ENCODE results near the gene OR10K2.
"Not testable (repeated sequence)": the region's sequence is repeated elsewhere in the genome, so short reads cannot be mapped to it uniquely, and the experiment has no call there.

OR10K2 gene, protein sequence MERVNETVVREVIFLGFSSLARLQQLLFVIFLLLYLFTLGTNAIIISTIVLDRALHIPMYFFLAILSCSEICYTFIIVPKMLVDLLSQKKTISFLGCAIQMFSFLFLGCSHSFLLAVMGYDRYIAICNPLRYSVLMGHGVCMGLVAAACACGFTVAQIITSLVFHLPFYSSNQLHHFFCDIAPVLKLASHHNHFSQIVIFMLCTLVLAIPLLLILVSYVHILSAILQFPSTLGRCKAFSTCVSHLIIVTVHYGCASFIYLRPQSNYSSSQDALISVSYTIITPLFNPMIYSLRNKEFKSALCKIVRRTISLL

GRCh38 chr1:158426137-158426536 lies at the start of gene OR10K2:
Gene OR10K2, minus strand, starts transcription at chr1:158426237. Its CDS starts 5,371 bp downstream, at chr1:158420866.
- no peak for DNase-seq (ENCODE audit: low read depth)

DNA sequence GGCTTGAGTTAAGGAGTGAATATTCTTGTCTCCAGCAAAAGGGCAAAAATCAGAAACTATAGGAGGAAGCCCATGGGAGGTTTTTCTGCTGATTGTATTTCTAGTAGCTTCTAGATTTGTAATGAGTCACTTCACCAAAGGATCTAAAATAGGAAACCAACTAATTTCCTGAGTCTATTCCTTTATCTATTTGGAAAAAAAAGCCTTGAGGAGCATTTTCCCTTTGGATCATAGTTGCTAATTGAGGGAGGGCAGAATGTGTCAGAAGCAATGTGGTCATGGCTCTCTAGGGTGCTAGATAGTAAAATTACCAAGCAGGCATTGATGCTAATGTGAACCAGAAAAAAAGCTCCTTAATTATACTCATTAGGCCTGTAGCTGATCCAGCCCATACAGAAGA lies 45.9 kb upstream of the OR10K2 start, which contains the start of gene OR10R2:
Gene OR10R2 (plus strand): TSS at position 301 of the 400 bp plus-strand sequence. CDS start 106 bp downstream, outside the sequence.
- no peak for DNase-seq (ENCODE audit: low read depth)

GRCh38 chr1:158461534-158461933 lies 35.5 kb upstream of the OR10K2 start, which contains the start of gene OR10K1:
Gene OR10K1, plus strand, starts transcription at chr1:158461834. Its CDS starts 3,728 bp downstream, at chr1:158465562.
- DNase-seq (ENCODE audit: low read depth) = no peak

- no peak for DNase-seq (ENCODE audit: low read depth)
Measured at GRCh38 chr1:158458263-158458662, 32.2 kb upstream of the OR10K2 start.

- no peak for DNase-seq (ENCODE audit: low read depth)
Measured at GRCh38 chr1:158457246-158457645, 31.2 kb upstream of the OR10K2 start.

DNA sequence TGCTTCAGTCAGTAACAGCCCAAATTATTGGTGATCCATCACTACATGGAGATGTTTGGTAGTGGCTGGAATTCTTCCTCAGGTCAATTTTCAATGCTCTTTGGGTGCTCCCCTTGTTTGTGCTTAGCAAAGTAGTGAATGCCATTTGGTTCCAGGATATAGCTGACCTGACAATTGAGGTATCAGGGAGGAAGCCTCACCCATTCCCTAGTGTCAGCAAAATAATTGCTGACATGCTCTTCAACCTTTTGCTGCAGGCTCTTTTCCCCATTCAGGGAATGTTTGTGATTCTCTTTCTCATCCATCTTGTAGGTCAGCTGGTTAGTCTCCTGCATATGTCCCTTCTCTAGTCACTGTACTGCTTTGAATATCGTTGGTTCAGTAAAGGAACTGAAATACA lies 28.5 kb upstream of the OR10K2 start:
- DNase-seq (ENCODE audit: low read depth) = no peak

DNA sequence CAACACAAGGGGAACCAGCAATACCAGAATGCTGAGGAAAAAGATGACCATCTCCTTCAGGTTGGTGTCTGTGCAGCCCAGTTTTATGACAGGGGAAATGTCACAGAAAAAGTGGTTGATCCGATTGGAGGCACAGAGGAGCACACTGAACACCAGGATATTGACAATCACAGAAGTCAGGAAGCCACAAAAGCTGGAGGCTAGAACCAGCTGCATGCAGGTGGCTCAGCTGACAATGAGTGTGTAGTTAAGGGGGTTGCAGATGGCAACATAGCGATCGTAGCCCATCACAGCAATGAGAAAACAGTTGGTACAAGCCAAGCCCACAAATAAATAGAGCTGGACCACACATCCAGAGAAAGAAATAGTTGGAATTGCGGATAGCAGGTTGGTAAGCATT lies 19.3 kb upstream of the OR10K2 start:
- DNase-seq (ENCODE audit: low read depth) = no peak

GRCh38 chr1:158434741-158435140 lies 8.7 kb upstream of the OR10K2 start:
- DNase-seq (ENCODE audit: low read depth) = no peak

DNA sequence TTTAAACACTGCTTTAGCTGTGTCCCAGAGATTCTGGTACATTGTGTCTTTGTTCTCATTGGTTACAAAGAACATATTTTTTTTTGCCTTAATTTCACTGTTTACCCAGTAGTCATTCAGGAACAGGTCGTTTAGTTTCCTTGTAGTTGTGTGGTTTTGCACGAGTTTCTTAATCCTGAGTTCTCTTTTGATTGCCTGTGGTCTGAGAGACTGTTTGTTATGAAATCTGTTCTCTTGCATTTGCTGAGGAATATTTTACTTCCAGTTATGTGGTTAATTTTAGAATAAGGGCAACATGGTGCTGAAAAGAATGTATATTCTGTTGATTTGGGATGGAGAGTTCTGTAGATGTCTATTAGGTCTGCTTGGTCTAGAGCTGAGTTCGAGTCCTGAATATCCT lies 4.1 kb upstream of the OR10K2 start:
- DNase-seq (ENCODE audit: low read depth) = not testable (repeated sequence)

- no peak for DNase-seq (ENCODE audit: low read depth)
Measured at GRCh38 chr1:158425027-158425426, 1.0 kb downstream of the OR10K2 start.

DNA sequence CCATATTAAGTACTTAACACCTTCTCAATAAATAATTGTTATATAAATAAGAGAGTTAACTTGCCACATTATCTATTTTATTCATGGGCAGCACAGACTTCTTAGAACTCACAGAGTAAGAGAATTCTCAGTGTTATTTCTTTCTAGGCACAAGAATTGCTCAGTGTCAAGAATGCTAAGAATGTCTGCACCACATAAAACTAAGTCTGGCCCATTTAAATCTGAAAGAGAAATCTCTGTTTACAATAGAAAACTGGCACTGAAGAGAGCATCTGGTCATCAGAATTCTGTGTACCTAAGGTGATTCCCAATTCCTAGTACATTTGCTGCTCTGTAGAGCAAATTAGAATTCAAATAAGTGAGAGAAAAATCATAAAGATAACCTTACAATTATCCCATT lies 3.8 kb downstream of the OR10K2 start:
- DNase-seq (ENCODE audit: low read depth) = no peak

DNA sequence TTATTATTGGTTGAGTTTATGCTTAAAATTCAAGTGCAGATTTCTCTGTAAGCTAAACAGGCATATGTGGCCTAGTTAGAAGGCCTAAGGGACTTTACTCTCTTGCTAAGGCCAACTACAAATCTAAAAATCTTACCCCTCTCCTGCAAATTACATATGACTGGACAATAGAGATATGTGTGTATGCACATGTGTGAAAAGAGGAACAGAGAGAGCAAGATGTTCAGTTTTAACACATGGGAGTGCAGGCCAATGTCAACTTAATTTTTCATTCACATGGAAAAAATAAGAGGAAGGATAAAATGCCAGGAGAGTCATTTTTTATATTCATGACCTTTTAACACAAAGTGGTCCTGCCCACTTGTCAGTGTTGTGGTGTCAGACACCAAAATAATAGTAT lies 8.5 kb downstream of the OR10K2 start:
- no peak for DNase-seq (ENCODE audit: low read depth)

DNA sequence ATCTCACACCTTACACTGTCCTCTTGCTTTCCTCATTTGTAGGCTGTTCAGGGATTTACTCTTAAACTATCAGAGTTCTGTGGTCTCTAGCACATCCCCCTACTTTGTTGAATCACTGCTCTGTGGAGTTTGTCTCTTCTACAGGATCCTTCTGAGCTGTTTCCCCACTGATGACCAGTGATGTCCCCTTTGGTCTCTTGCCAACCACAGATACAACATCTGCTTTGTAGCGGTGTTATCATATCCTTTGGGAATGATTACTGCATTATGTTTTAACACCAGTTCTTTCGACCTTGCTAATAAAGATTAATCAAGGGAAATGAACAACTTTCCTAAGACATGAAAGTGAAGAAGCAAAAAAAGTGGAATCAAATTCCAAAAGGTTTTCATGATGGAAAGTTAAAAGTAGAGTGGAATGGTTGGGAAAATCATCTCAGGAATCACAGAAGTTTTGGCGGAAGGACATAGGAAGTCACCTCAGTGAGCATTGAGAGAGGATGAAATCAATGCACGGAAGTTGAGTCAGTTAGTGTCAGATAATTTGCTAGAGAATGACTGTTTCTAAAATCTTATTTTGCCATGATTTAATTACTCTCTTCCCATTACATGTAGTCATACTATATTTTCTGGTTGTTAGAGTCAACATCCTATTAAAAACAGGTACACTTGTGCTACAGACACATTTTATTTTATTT lies 11.2 kb downstream of the OR10K2 start:
- no peak for DNase-seq (ENCODE audit: low read depth)

DNA sequence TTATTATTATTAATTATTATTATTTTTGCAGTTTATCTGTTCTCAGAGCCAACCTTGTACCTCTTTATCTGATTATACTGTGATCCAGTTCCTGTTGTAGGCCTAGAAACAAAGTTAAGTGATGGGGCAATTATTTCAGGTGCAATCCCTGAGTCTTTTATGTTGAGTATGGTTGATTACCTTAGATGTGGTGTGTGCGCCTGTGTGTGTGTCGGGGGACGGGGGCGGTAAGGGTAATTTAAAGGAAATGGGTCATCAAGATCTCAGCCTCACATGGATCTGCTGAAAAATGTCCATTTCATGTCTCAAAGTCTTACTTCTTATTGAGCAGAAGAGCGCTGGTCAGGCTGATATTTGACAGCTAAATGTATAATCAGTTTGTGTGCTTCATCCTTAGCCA lies 18.9 kb downstream of the OR10K2 start:
- no peak for DNase-seq (ENCODE audit: low read depth)

DNA sequence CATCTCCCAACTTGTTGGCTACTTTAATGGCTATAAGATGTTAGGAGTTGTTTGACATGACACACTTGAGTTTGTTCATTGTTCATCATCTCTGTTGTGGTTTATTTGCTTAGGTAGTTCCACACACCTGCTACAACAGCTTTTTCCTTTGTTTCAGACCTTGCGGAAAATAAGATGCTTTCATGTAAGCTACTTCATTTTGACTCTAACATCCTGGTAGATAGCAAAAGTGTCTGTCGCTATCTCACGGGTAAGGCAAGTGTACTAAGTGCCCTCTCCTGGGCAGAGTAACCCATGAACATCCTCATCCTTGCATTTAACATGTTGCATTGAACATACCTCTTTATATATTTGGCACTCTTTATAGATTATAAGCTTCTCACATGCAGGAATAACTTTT lies 25.2 kb downstream of the OR10K2 start:
- DNase-seq (ENCODE audit: low read depth) = no peak

DNA sequence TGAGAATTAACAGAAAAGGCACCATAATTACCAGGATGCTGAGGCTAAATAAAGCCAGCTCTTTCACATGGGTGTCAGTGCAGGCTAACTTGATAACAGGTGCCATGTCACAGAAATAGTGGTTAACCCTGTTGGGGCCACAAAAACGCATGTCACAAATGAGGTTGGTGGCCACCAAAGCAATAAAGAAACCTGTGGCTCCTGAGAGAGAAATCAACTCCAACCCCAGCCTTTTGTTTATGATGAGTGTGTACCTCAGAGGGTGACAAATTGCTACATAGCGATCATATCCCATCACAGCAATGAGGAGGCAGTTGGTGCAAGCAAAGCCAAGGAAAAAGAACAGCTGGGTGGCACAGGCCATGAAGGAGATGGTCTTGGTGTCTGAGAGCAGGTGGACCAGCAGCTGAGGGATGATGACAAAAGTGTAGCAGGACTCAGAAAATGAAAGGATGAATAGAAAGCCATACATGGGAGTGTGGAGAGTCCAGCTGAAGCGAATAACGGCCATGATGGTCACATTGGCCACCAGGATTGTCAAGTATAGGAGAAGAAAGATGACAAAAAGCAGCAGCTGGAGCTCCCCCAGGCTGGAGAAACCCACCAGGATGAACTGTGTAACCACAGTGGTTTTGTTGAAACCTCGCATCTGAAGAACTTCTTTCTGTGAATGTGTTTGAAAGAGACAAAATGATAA lies 27.1 kb downstream of the OR10K2 start, which contains the start of gene OR10T2:
Gene OR10T2 (minus strand): TSS at position 649 of the 697 bp plus-strand sequence. CDS start 0 bp downstream, at position 649.
- no peak for DNase-seq (ENCODE audit: low read depth)

- no peak for DNase-seq (ENCODE audit: low read depth)
Measured at GRCh38 chr1:158396646-158397045, 29.4 kb downstream of the OR10K2 start.

- DNase-seq (ENCODE audit: low read depth) = no peak
Measured at GRCh38 chr1:158393476-158393875, 32.6 kb downstream of the OR10K2 start.

- DNase-seq (ENCODE audit: low read depth) = no peak
Measured at GRCh38 chr1:158391099-158391498, 34.9 kb downstream of the OR10K2 start.

DNA sequence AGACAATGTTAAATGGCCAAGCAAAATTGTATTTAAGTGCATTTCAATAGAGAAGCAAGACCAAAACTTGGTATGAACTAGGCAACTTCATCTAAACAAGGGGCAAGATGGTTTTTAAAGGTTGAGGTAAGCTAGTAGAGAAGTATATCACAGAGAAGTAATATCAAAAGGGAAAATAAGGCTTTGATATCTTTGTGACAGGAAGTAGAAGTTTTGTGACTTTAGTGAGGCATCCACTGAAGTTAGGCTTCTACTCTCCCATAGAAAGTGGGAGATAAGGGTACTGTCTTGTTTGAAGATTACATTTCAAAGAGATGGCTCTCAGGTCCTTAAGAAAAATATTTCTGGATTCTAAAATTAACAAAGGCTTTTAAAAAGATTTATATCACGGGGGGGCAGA lies 35.7 kb downstream of the OR10K2 start:
- DNase-seq (ENCODE audit: low read depth) = no peak

GRCh38 chr1:158374860-158375259 lies 51.2 kb downstream of the OR10K2 start:
- DNase-seq (ENCODE audit: low read depth) = no peak

DNA sequence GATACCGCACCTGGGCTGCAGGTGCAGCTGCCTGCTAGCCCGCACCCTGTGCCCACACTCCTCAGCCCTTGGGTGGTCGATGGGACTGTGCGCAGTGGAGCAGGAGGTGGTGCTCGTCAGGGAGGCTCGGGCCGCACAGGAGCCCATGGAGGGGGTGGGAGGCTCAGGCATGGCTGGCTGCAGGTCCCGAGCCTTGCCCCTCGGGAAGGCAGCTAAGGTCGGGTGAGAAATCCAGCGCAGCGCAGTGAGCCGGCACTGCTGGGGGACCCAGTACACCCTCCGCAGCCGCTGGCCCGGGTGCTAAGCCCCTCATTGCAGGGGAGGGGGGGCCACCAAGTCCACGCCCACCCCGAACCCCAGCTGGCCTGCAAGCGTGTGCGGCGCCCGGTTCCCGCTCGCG lies 51.9 kb downstream of the OR10K2 start:
- DNase-seq (ENCODE audit: low read depth) = not testable (repeated sequence)

Measured in stimulated activated CD8-positive, alpha-beta memory T cell treated with anti-CD3 and anti-CD28 coated beads, Interleukin-12 subunit alpha, Interleukin-12 subunit beta, amount 100 ng/mL, for 4 hours (primary cell).